CD14-positive monocyte (primary cell): Measurements from ENCODE around the gene CTNNB1. TPM values are rescaled to one million over a fixed set of nuclear protein-coding genes. Genes with fewer than 3 reads are reported as not detected.

Source experiments
- DNase-seq, 3 donors: peaks; one replicate each; pipeline ENCODE4 v3.0.0-alpha.2; 2011 to 2022
- H2AFZ ChIP-seq: 2 replicates; pipeline ENCODE4 v1.6.0; 2012; ENCODE audit warnings: mild to moderate bottlenecking, low read depth, low read length, inconsistent platforms; ENCODE audit not compliant: insufficient read depth, poor library complexity, severe bottlenecking
- H3K27ac ChIP-seq, 2 donors: 1 replicate in 1 of 2; 2 replicates in 1 of 2; pipeline ENCODE4 v1.5.1; 2012 to 2013; ENCODE audit warnings: low read length in 2 of 2, control low read depth in 1 of 2, inconsistent platforms in 1 of 2, low read depth in 1 of 2, mild to moderate bottlenecking in 1 of 2
- H3K27me3 ChIP-seq, 2 donors: one replicate each; pipeline versions ENCODE4 v1.6.0 to v1.6.1; 2011 to 2013; ENCODE audit warnings: low read length in 2 of 2; ENCODE audit not compliant: control insufficient read depth in 2 of 2, insufficient read depth in 2 of 2
- H3K36me3 ChIP-seq, 2 donors: replicated peaks in 1 of 2; 1 replicate in 1 of 2; 2 replicates in 1 of 2; pipeline versions ENCODE4 v1.5.1 to v1.6.1; 2012 to 2013; ENCODE audit warnings: low read length in 2 of 2, control low read depth in 1 of 2, inconsistent platforms in 1 of 2, mild to moderate bottlenecking in 1 of 2; ENCODE audit not compliant: insufficient read depth in 2 of 2, control insufficient read depth in 1 of 2
- H3K4me1 ChIP-seq, 2 donors: 1 replicate in 1 of 2; 2 replicates in 1 of 2; pipeline versions ENCODE4 v1.5.1 to v1.6.1; 2012 to 2013; ENCODE audit warnings: low read length in 2 of 2, control low read depth in 1 of 2, inconsistent platforms in 1 of 2, mild to moderate bottlenecking in 1 of 2, moderate library complexity in 1 of 2; ENCODE audit not compliant: insufficient read depth in 2 of 2, control insufficient read depth in 1 of 2
- H3K4me2 ChIP-seq: replicated peaks from 2 replicates; pipeline ENCODE3; 2012; ENCODE audit warnings: low read length, moderate library complexity, mild to moderate bottlenecking; ENCODE audit not compliant: poor library complexity, severe bottlenecking; ENCODE audit errors: extremely low read depth
- H3K4me3 ChIP-seq, 3 experiments: fragments of 200-600 bp in 1 of 3; sonication (generic) in 1 of 3; replicated peaks in 1 of 3; 1 replicate in 2 of 3; 2 replicates in 1 of 3; pipeline ENCODE4 v1.5.1; 2011 to 2013; ENCODE audit warnings: low read length in 3 of 3, mild to moderate bottlenecking in 3 of 3, control low read depth in 2 of 3, low read depth in 2 of 3, inconsistent platforms in 1 of 3, moderate library complexity in 1 of 3
- H3K79me2 ChIP-seq: 2 replicates; pipeline ENCODE4 v1.6.0; 2012; ENCODE audit warnings: mild to moderate bottlenecking, control low read depth, inconsistent platforms, low read length, moderate library complexity; ENCODE audit not compliant: insufficient read depth
- H3K9ac ChIP-seq: 2 replicates; pipeline ENCODE4 v1.6.0; 2017; ENCODE audit warnings: low read length, mild to moderate bottlenecking; ENCODE audit not compliant: insufficient read depth, poor library complexity, severe bottlenecking
- H3K9me3 ChIP-seq, 2 donors: replicated peaks in 1 of 2; 1 replicate in 1 of 2; 2 replicates in 1 of 2; pipeline versions ENCODE4 v1.5.1 to v1.6.1; 2012 to 2013; ENCODE audit warnings: low read length in 2 of 2, control low read depth in 1 of 2; ENCODE audit not compliant: control insufficient read depth in 1 of 2, insufficient read depth in 1 of 2
- H4K20me1 ChIP-seq: 2 replicates; pipeline ENCODE4 v1.6.0; 2012; ENCODE audit warnings: mild to moderate bottlenecking, low read length, control low read depth, moderate library complexity; ENCODE audit not compliant: insufficient read depth
- H3K27ac Mint-ChIP-seq, 7 donors: one replicate each; pipeline ENCODE4 v1.8.0; 2020; ENCODE audit warnings: mild to moderate bottlenecking in 7 of 7, mixed read lengths in 7 of 7, moderate library complexity in 6 of 7, inconsistent platforms in 2 of 7
- H3K27me3 Mint-ChIP-seq, 3 donors: one replicate each; pipeline ENCODE4 v1.8.0; 2021 to 2022; ENCODE audit warnings: low read depth in 3 of 3, mild to moderate bottlenecking in 3 of 3, mixed read lengths in 3 of 3, moderate library complexity in 3 of 3, inconsistent platforms in 1 of 3
- H3K36me3 Mint-ChIP-seq, 2 donors: one replicate each; pipeline ENCODE4 v1.8.0; 2020; ENCODE audit warnings: mixed read lengths in 2 of 2, inconsistent platforms in 1 of 2, mild to moderate bottlenecking in 1 of 2
- H3K4me1 Mint-ChIP-seq: one replicate; pipeline ENCODE4 v1.8.0; 2020; ENCODE audit warnings: mild to moderate bottlenecking, mixed read lengths
- H3K4me3 Mint-ChIP-seq, 2 donors: one replicate each; pipeline ENCODE4 v1.8.0; 2020; ENCODE audit warnings: mild to moderate bottlenecking in 2 of 2, mixed read lengths in 2 of 2, moderate library complexity in 1 of 2
- H3K9me3 Mint-ChIP-seq, 7 donors: one replicate each; pipeline ENCODE4 v1.8.0; 2020 to 2022; ENCODE audit warnings: mixed read lengths in 7 of 7, mild to moderate bottlenecking in 6 of 7, moderate library complexity in 6 of 7, inconsistent platforms in 2 of 7
- WGBS: methylation state at CpG from one replicate; pipeline ENCODE4 v1.1.5; 2013; ENCODE audit warnings: missing lambda C conversion rate; ENCODE audit not compliant: insufficient coverage; 5-methylcytosine and 5-hydroxymethylcytosine counted together
- intact Hi-C, 2 donors: fragments of 100-400 bp; cut with micrococcal nuclease; formaldehyde crosslinking; loops; one replicate each; pipeline versions ENCODE4 v1.15.0 to v1.15.1; 2023
- polyA plus RNA-seq, 3 donors: library from polyadenylated mRNA; depleted of rRNA in 1 of 3; unstranded in 2 of 3; stranded (reverse) in 1 of 3; fragments of 300-500 nt in 2 of 3; fragments of >200 nt in 1 of 3; fragmentation: Illumina TruSeq in 2 of 3; gene quantifications; 1 replicate in 2 of 3; 2 replicates in 1 of 3; pipeline ENCODE4 v1.2.3, GENCODE V29; 2012 to 2021
- TF ChIP-seq, protein P1 (sequence below): fragments of 200-600 bp; IDR thresholded peaks from one replicate; pipeline ENCODE4 v1.8.0; 2022; ENCODE audit warnings: antibody characterized with exemption, mild to moderate bottlenecking

Gene CTNNB1
- polyA plus RNA-seq, 3 donors: 51.2 to 240 (median 54.3) TPM

DNA sequence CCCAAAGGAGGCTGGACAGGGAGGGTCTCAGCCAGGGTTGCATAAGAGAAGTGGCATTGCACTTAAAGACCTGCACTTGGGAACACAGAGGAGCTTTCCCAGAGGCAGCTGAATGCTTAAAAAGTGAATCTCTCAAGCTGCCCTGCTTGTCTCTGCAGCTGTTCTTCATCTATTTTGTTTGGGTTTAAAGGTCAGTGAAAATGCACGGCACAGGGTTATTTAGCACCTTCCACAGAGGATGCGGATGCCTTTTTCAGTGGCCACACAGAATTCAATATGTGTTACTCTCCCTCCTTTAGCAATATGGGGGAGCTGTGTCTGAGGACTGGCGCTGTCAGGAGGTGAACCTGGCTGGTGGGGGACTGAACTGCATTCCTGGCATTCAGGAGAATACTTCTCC is 22.7 kb upstream of the CTNNB1 start:
- TF ChIP-seq, protein P1, sequence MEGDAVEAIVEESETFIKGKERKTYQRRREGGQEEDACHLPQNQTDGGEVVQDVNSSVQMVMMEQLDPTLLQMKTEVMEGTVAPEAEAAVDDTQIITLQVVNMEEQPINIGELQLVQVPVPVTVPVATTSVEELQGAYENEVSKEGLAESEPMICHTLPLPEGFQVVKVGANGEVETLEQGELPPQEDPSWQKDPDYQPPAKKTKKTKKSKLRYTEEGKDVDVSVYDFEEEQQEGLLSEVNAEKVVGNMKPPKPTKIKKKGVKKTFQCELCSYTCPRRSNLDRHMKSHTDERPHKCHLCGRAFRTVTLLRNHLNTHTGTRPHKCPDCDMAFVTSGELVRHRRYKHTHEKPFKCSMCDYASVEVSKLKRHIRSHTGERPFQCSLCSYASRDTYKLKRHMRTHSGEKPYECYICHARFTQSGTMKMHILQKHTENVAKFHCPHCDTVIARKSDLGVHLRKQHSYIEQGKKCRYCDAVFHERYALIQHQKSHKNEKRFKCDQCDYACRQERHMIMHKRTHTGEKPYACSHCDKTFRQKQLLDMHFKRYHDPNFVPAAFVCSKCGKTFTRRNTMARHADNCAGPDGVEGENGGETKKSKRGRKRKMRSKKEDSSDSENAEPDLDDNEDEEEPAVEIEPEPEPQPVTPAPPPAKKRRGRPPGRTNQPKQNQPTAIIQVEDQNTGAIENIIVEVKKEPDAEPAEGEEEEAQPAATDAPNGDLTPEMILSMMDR: no peak
- H3K4me2 ChIP-seq: no peak overlapping the region
- H3K9ac ChIP-seq: no peak overlapping the region
- no peak for DNase-seq
- no CpG with 5 or more reads among the region's 3 CpGs for WGBS
- Mint-ChIP-seq H3K9me3 (peaks cover 0 to 2% (median 0%) of the 10 kb centered on the region in 7 donors), H3K4me3 (no peak overlapping the region), H3K27me3 (peaks cover 3 to 4% (median 4%) of the 10 kb centered on the region in 3 donors), H3K36me3 (no peaks in the 10 kb centered on the region), H3K4me1 (no peaks in the 10 kb centered on the region), H3K27ac (no peak overlapping the region)
- H2AFZ ChIP-seq: no peak overlapping the region
- H3K27ac ChIP-seq: no peak overlapping the region
- H3K27me3 ChIP-seq: no peaks in the 10 kb centered on the region
- no peaks in the 10 kb centered on the region for H4K20me1 ChIP-seq
- H3K9me3 ChIP-seq: no peaks in the 10 kb centered on the region
- intact Hi-C loops: no loop called here
- H3K4me3 ChIP-seq: no peak overlapping the region
- H3K79me2 ChIP-seq: no peaks in the 10 kb centered on the region
- H3K4me1 ChIP-seq: no peaks in the 10 kb centered on the region
- no peaks in the 10 kb centered on the region for H3K36me3 ChIP-seq

DNA sequence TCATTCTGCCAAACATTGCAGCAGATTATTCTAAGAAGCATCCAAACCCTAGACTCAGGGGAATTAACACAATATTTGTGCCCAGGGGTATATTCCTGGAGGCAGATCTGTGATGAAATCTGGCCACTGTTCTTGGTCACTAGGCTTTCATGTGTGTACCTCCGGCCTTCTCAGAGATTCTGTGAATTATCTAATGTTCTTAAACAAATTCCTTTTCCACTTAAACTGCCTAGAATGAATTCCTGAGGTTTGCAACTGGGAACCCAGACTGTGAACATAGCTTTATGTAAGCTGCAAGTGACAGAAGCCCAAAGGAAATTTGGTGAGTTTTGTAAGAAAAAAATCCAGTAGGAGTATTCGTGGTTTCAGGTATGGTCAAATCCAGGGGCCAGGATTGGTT is 20.7 kb upstream of the CTNNB1 start:
- no peaks in the 10 kb centered on the region for H3K9me3 ChIP-seq
- H4K20me1 ChIP-seq: no peaks in the 10 kb centered on the region
- no peaks in the 10 kb centered on the region for H3K36me3 ChIP-seq
- intact Hi-C loops: no loop called here
- no peaks in the 10 kb centered on the region for H3K79me2 ChIP-seq
- H3K4me1 ChIP-seq: no peaks in the 10 kb centered on the region
- peaks cover 2% of the 10 kb centered on the region for H3K4me1 Mint-ChIP-seq
- WGBS: no CpG with 5 or more reads among the region's 2 CpGs
- peaks cover 0 to 2% (median 0%) of the 10 kb centered on the region in 7 donors for H3K9me3 Mint-ChIP-seq
- H3K27ac ChIP-seq: no peak overlapping the region
- peaks cover 4 to 5% (median 4%) of the 10 kb centered on the region in 3 donors for H3K27me3 Mint-ChIP-seq
- H3K9ac ChIP-seq: no peak overlapping the region
- no peak overlapping the region for H2AFZ ChIP-seq
- no peak overlapping the region for H3K4me2 ChIP-seq
- H3K36me3 Mint-ChIP-seq: no peaks in the 10 kb centered on the region
- no peak overlapping the region for H3K4me3 ChIP-seq
- H3K27me3 ChIP-seq: no peaks in the 10 kb centered on the region
- H3K27ac Mint-ChIP-seq: no peak overlapping the region
- H3K4me3 Mint-ChIP-seq: no peak overlapping the region
- DNase-seq: no peak
- TF ChIP-seq, protein P1: no peak
